Stimulated activated CD4-positive, alpha-beta T cell treated with anti-CD3 and anti-CD28 coated beads, Interleukin-1b, Interleukin-23, amount 100 ng/mL, for 1 hour (primary cell): ENCODE measurements around the gene GNB1.

Experiments
- DNase-seq, 2 donors: peaks; one replicate each; pipeline ENCODE4 v3.0.0-alpha.2; 2020; ENCODE audit warnings: low read depth in 2 of 2

The GNB1 gene

DNA sequence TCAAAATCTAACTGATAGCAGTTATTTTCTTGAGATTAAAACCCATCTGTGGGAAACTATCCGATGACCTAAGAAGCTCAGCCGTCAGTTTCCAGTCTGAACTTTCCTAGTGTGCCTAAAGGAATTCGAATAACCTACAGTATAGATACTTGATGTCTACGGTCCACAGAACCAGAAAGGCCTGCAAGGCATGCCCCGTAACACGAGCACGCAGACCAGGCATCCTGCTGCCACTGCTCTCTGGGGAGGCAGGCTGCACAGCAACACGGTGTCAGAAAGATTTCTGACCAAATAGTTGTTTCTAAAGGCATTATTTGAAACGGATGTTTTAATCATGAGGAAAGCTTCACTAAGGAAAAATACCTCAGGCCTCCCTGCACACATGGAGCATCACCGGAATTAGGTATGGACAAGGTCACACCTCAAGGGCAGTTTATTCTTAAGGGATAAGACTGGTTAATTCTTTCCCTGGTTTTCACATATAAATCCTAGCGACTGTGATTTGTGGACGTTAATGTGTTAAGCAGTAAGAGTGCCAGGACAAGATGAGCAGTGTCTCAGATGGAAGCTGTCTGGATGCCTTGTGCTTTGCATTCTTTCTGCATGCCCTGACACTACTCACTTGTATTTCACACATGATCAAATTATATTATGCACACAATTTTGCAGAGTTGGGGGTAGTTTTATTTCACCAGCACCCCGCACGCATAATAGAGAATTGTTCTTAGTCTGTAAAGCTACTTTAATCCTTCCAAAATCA, 63.6 kb downstream of the GNB1 start:
- no peak for DNase-seq

DNA sequence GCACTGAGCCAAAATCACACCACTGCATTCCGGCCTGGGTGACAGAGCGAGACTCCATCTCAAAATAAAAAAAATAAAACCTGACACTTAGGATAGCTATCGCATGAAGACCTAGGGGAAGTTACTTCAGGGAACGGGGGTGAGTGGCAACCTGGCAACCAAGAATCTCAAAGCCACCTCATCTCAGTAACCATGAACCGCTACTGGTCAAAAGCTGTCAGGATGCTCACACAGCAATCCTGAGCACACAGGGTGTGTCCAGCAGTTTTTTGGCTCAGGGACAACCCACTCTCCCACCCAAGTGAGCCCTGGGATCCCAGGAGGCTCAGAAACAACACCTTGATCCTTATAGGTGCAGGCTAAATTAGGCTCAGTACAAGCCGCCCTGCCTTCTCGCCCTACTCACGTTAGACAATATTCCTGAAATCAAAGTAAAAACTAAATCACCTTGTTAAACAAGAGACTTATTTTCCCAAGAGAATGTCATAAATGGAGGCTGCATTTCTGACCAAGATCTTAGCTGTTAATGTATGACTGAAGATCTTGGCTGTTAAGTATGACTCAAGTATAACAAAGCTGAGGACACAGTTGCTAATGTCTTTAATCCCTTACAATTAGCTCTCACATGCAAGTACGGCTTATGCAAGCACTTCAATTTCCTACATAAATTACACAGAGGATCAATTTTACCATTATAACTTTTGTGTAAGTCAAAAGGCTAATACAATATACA, 64.4 kb downstream of the GNB1 start:
- no peak for DNase-seq

DNA sequence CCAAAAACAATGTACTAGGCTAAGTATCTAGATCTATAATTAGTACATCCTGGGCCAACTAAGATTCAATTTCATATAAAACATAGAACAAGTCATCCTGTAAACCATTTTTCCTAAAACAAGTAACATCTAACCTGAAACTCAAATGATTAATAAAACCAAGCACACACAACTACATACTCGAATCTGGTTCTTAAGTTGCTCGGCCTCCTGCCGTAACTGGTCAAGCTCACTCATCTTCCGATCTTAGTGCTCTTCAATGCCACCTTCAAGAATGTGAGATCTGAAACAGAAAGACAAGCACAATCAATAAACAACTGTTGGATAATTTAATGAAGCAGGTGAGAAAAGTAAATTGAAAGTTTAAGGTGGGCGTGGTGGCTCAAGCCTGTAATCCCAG, 65.7 kb downstream of the GNB1 start:
- DNase-seq = no peak

DNA sequence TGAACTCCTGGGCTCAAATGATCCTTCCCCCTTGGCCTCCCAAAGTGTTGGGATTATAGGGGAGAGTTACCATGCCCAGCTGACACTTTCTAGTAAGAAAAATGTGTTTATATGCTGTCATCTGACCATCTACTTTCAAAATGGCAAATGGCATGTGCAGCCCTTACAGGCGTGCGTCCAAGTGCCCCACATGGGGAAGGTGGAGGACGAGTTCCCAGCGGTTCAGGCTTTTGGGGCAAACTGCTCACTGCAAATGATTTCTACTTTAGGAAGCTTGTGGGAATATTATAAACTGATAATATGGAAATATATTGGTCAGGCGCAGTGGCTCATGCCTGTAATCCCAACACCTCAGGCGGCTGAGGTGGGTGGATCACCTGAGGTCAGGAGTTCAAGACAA, 71.1 kb downstream of the GNB1 start:
- DNase-seq = no peak

DNA sequence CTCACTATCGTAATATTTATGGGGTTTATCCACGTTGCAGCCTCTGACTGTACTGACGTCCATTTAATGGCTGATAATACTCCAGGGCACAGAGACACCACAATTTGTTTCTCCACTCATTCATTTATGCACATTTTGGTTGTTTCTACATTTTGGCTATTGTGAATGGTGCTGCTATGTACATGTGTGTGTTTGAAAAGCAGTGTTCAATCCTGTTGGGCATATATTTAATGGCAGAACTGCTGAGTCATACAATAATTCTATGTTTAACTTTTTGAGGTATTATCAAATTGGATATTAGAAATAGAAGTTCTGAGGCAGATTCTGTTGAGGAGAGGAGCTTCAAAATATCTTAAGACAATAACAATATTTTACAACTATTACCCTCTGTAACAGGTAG, 73.7 kb downstream of the GNB1 start:
- no peak for DNase-seq

GRCh38 chr1:1815606-1816281, 75.1 kb downstream of the GNB1 start:
- DNase-seq = no peak

- DNase-seq = no peak
Measured at GRCh38 chr1:1809489-1809888, 81.4 kb downstream of the GNB1 start.

DNA sequence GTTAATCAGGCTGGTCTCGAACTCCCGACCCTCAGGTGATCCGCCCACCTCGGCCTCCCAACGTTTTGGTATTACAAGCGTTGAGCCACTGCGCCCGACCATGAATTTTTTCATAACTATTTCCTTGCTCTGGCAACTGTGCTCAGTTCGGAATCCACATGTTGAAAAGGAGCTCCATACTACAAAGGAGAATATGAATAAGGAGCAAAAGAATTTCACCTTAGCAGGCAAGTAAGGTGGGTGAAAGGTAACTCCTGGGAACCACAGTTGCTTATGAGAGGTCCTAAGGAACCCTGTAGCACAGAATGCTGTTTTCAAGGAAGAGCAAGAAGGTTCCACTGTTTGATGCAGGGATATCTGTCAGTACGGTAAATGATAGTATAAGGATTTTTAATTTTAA, 82.7 kb downstream of the GNB1 start:
- DNase-seq = no peak

DNA sequence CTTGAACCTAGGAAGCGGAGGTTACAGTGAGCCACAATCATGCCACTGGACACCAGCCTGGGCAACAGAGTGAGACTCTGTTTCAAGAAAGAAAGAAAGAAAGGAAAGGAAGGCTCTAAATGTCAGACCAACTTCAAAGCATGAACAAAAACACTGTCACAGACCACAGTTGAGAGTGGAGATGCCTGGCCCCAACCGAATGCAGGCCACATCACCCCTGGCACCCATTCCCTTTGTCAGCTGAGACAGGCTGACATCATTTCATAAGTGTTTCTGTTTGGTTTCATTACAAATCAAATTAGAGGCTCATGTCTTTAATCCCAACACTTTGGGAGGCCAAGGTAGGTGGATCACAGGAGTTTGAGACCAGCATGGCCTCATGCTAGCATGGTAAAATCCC, 84.0 kb downstream of the GNB1 start:
- DNase-seq = no peak

GRCh38 chr1:1804301-1804700, 86.6 kb downstream of the GNB1 start:
- no peak for DNase-seq

DNA sequence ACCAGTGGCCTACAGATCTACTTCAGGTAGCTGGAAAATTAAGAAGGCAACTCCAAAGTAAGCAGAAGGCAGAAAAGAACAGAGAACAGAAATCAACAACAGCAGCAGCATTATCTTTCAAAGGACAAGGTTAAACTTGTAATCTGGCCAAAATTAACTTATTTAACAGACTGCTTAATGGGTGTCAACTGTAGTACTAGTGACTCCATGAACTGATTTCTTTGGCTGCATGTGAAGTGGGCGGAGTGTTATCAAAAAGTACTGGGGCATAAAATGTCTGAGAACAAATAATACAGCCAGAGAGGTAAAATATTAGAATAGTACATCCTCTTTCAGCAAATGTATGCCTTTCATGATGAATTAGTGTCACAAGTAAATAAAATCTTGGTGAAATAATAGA, 88.0 kb downstream of the GNB1 start:
- no peak for DNase-seq

DNA sequence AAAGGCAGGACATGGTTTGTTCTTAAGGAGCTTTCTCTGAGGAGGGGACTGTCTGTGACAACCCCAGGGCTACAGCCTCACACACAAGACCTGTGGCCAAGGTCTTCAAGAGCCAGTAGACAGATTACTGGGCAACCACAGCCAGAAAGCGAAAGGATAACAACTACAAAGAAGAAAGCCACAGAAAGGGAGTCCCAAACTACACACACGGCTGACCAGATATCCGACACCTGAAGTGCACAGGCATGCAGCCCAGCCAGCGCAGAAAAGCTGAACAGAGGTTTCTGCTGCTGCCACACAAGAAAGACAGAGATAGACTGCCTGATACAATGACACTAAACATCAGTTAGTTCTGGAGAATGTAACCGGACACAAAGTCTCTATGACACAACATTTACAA, 91.2 kb downstream of the GNB1 start:
- DNase-seq = no peak

DNA sequence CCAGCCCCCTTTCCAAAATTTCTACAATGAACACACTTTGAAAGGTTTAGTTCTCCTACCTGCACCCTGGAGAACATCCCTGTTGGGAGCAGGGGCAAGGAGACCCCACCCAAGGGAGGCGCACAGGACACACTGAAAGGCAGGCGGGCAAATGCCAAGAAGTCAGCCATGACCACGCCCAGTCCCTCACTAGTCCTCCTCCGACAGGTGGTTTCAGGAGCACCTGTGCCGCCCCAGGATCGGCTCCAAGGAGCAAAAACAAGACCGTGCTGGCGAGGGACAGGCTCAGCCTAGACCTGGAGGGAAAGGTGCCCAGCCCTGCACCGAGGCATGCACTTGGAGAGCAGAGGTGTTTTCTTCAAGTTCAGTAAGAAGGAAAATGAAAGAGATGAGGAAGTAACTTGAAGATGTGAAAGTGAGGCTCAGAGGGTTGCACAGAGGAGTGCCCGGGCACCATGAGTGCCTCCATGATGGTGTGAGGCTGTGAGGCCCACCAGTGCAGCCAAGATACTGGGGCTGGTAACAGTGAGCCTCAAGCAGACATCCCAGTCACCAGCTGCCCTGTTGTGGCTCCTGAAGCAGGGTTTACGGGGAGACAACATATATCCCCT, 93.1 kb downstream of the GNB1 start:
- DNase-seq = no peak

DNA sequence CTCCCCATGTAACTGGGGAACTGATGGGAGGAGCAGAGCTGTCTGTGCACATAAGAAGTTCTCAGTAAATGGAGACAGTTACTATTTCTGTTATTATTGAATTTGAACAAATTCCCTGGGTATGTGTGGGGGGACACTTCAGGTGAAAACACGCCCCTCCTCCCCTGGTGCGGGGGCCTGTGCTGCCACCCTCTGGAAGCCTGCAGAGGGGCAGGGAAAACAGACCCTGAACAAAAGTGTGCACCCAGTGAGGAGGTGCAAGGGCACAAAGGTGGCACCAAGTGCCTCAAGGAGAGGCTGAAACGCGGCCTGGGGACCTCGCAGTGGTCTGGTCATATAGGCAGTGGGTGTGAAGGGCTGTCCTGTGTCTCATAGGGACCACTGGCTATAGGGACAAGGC, 94.4 kb downstream of the GNB1 start:
- no peak for DNase-seq

DNA sequence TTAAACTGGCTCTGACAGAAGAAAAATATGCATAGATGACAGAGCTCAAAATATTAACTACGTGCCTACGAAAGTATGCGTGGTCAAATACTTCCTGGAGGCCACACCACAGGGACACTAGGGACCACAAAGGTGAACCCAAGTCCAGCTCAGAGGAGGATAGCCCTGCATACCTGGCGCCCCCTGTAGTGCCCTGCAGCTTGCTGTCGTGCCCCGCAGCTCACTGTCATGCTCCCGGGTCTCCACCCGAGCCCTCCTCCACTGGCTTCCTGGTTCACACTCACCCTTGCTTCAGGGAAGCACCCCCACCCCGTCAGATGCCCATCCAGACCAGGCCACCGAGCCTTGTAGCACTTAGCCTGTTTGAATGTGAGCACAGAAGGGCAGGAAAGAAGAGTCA, 95.9 kb downstream of the GNB1 start:
- no peak for DNase-seq

DNA sequence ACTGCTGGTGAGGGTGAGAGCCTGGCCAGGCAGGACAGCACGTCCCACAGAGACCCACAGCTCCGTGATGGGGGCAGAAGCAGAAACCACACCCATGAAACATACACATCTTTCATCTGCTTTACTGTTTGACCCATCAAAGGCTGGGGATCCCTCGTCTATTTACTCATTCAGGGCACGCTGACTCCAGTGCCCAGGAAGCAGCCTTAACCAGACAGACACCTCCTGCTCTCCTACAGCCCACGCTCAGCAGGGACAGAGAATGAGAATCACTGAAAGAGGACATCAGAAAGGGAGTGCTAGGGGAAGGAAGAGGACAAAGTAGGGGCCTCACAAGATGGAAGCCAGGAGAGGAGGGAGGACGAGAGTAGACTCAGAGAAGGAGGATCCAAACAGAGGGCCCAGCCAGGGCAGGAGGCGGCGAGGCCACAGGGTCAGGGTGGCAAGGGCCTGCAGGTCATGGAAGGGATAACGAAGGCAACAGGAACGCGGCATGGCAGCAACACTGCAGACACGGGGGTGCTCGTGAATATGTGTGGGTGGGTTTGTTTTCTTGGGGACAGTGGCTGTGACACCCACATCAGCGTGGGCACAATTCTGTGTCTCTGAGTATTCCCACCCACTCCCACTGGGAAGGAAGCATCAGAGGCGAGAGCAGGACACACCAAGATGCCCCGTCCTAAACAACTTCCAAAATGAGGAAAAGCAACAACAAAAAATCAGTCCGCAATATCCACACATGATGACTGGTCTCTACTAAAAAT, 97.2 kb downstream of the GNB1 start:
- no peak for DNase-seq

GRCh38 chr1:1788646-1789431, 102.0 kb downstream of the GNB1 start:
- DNase-seq = no peak

GRCh38 chr1:1788136-1788535, 102.8 kb downstream of the GNB1 start:
- DNase-seq = no peak

DNA sequence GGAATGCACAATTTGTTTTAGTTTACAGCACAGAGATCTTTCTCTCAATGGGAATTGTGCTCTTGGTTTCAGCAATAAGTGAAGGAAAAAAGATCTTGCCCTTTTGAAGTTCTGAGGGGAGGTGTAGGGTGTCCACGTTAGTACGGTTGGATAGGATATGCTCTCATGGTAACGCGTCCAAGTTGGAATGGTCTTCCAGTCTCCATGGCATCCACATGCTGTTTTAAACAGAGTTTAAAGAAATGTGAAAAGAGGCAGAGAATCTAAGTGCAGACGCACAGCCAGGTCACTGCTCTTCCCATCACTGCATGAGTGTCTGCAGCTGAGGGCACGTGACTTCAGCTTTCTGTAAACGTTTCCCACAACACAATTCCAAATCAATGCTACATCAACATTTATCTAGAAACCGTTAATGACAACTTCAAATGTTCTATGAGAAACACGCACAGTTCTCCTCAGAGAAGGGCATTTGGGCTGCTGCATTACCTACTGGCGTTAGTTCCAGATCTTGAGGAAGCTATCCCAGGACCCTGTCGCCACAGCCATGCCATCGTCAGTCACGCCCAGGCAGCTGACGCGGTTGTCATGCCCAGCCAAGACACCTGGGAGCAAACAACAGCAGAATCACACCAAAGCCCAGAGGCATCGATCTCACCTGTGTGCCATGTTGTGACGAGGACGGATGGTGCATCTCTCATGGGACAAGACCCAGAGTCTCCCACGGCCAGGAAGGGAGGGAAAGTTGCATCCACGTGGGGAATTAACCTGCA, 103.9 kb downstream of the GNB1 start:
- no peak for DNase-seq

DNA sequence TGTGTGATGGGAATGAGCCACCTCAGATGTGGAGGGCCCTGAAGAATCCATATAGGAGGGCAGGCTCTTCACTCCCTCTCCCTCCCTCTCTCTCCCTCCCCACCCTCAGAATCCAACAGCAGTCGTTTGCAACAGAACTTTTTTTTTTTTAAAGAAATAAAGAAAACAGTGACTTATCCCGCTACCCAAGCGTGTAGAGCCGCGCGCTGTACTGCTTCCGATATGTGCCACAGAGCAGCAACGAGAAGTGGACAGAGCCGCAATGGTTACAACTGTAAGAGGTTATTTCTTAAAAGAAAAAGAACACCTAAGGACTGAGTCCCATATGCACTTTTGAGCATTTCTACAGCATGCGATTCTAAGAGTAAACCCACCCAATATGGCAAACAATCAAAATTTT, 105.2 kb downstream of the GNB1 start:
- DNase-seq = no peak
